ENCODE measurements around the gene MISP3.

The MISP3 gene

GRCh38 chr19:14080887-14081796 lies 8.6 kb downstream of the MISP3 start:
- DNase-seq (ENCODE audit: low spot score), result peak; percentile 100

- DNase-seq (ENCODE audit: low spot score), result peak; percentile 46
Observed at GRCh38 chr19:14081797-14082674, 9.4 kb downstream of the MISP3 start.

- no peak for DNase-seq (ENCODE audit: low spot score)
Observed at GRCh38 chr19:14082675-14082960, 10.0 kb downstream of the MISP3 start.

GRCh38 chr19:14085309-14085995 lies 12.9 kb downstream of the MISP3 start, which contains the start of gene C19orf67:
C19orf67 (minus strand) TSS chr19:14085783; CDS start chr19:14085627, 156 bp downstream.
- DNase-seq (ENCODE audit: low spot score), result no peak

- DNase-seq (ENCODE audit: low spot score), result no peak
Observed at GRCh38 chr19:14086098-14086497, 13.5 kb downstream of the MISP3 start.

GRCh38 chr19:14088634-14089411 lies 16.2 kb downstream of the MISP3 start:
- DNase-seq (ENCODE audit: low spot score), result no peak

- DNase-seq (ENCODE audit: low spot score), result peak; percentile 31
Observed at GRCh38 chr19:14089412-14089661, 16.8 kb downstream of the MISP3 start.

GRCh38 chr19:14089662-14090508 lies 17.3 kb downstream of the MISP3 start:
- DNase-seq (ENCODE audit: low spot score), result peak; percentile 40

GRCh38 chr19:14090509-14091080 lies 18.0 kb downstream of the MISP3 start, which contains the start of gene SAMD1:
SAMD1 (minus strand) TSS chr19:14090751.
- DNase-seq (ENCODE audit: low spot score), result peak; percentile 91

- peak; percentile 61 for DNase-seq (ENCODE audit: low spot score)
Observed at GRCh38 chr19:14091081-14091812, 18.7 kb downstream of the MISP3 start.

GRCh38 chr19:14091813-14092462 lies 19.4 kb downstream of the MISP3 start:
- DNase-seq (ENCODE audit: low spot score), result no peak

GRCh38 chr19:14093117-14093823 lies 20.7 kb downstream of the MISP3 start:
- no peak for DNase-seq (ENCODE audit: low spot score)

- DNase-seq (ENCODE audit: low spot score), result no peak
Observed at GRCh38 chr19:14094854-14095253, 22.3 kb downstream of the MISP3 start.

- no peak for DNase-seq (ENCODE audit: low spot score)
Observed at GRCh38 chr19:14096272-14096992, 23.8 kb downstream of the MISP3 start.

GRCh38 chr19:14097532-14098151 lies 25.1 kb downstream of the MISP3 start:
- no peak for DNase-seq (ENCODE audit: low spot score)

- DNase-seq (ENCODE audit: low spot score), result no peak
Observed at GRCh38 chr19:14101003-14101545, 28.5 kb downstream of the MISP3 start.

- DNase-seq (ENCODE audit: low spot score), result no peak
Observed at GRCh38 chr19:14102102-14102696, 29.6 kb downstream of the MISP3 start.
